K562 (cell line): ENCODE data around the gene CNGA3. TPM values are rescaled to one million over a fixed set of nuclear protein-coding genes. Genes with fewer than 3 reads are reported as not detected.

Experiments used
- EP300 ChIP-seq: IDR thresholded peaks from 2 replicates; pipeline ENCODE4 v1.6.1; 2012; ENCODE audit warnings: low read length, improper control_type of control experiment
- NR4A1 ChIP-seq, 2 experiments: fragments of 250-450 bp in 1 of 2; fragments of 450-650 bp in 1 of 2; sonication (Bioruptor Pico) in 1 of 2; IDR thresholded peaks; 2 replicates each; pipeline versions ENCODE4 v1.4.0 to v1.6.1; 2016 to 2020; ENCODE audit warnings: mild to moderate bottlenecking in 2 of 2, missing compliant biosample characterization in 1 of 2, missing genetic modification characterization in 1 of 2, moderate library complexity in 1 of 2
- polyA plus RNA-seq, 8 experiments: library from polyadenylated mRNA; depleted of rRNA in 4 of 8; stranded (reverse) in 5 of 8; unstranded in 3 of 8; fragments of >200 nt; fragmentation: Nextera tagmentation in 2 of 8; fragmentation: Illumina TruSeq in 1 of 8; extraction: Ambion mirVana in 2 of 8; extraction: Trizol in 1 of 8; gene quantifications; 2 replicates each; pipeline versions ENCODE4 v1.2.1 to v1.2.3, GENCODE V29; 2011 to 2014; ENCODE audit warnings: inconsistent platforms in 1 of 8, missing spikeins in 1 of 8
- total RNA-seq, 7 experiments: library from RNA; depleted of rRNA in 6 of 7; stranded (reverse); fragments of >200 nt in 6 of 7; fragmentation: Illumina TruSeq in 2 of 7; extraction: Trizol in 2 of 7; gene quantifications; 2 replicates each; pipeline versions ENCODE4 v1.2.1 to v1.2.3, GENCODE V29; 2011 to 2021; ENCODE audit warnings: low replicate concordance in 1 of 7
- TF ChIP-seq, protein P1 (sequence below): fragments of 200-600 bp; sonication (generic); IDR thresholded peaks from one replicate; pipeline ENCODE4 v1.6.1; 2012; ENCODE audit warnings: mild to moderate bottlenecking, low read depth, low read length, inconsistent platforms
- TF ChIP-seq, protein P2 (sequence below): fragments of 250-450 bp; sonication (Bioruptor Pico); IDR thresholded peaks from 2 replicates; pipeline ENCODE4 v1.4.0; 2020; ENCODE audit warnings: mild to moderate bottlenecking, moderate library complexity, borderline replicate concordance
- TF ChIP-seq, protein P3 (sequence below): sonication (generic); formaldehyde crosslinking; IDR thresholded peaks from 2 replicates; pipeline ENCODE4 v1.8.1; 2023; ENCODE audit warnings: missing genetic modification reagents, mild to moderate bottlenecking, borderline replicate concordance

Gene CNGA3
- total and polyA plus RNA-seq, 9 of the 15 experiments (the other 6 are each of a cell fraction or from before 2014, with no cell fraction given): not detected

DNA sequence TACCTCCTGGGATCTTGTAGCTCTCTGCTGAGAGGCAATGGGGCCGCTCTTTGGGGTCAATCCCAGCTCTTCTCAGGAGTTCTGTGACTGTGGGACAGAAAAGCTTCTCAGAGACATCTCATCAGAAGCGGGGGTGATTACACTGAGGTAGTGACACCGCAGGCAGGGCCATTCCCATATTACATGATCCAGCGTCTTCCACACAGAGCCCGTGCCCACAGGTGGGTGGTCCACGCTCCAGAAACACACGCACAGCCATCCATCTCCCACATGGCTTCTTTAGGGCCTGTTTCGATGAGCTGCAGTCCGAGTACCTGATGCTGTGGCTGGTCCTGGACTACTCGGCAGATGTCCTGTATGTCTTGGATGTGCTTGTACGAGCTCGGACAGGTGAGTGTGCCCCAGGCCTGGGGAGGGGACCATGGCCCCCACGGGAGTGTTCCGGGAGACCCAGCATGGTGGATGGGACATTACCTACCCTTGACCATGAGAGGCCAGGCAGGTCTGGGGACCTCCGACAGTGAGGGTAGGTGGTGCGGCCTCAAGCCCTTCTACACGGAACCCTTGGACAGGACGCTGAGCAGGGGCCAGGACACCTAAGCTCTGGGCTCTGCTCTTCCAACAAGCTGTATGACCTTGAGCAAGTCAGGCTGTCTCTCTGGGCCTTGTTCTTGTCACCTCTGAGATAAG, 45.5 kb downstream of the CNGA3 start (continued):
- TF ChIP-seq, protein P1, sequence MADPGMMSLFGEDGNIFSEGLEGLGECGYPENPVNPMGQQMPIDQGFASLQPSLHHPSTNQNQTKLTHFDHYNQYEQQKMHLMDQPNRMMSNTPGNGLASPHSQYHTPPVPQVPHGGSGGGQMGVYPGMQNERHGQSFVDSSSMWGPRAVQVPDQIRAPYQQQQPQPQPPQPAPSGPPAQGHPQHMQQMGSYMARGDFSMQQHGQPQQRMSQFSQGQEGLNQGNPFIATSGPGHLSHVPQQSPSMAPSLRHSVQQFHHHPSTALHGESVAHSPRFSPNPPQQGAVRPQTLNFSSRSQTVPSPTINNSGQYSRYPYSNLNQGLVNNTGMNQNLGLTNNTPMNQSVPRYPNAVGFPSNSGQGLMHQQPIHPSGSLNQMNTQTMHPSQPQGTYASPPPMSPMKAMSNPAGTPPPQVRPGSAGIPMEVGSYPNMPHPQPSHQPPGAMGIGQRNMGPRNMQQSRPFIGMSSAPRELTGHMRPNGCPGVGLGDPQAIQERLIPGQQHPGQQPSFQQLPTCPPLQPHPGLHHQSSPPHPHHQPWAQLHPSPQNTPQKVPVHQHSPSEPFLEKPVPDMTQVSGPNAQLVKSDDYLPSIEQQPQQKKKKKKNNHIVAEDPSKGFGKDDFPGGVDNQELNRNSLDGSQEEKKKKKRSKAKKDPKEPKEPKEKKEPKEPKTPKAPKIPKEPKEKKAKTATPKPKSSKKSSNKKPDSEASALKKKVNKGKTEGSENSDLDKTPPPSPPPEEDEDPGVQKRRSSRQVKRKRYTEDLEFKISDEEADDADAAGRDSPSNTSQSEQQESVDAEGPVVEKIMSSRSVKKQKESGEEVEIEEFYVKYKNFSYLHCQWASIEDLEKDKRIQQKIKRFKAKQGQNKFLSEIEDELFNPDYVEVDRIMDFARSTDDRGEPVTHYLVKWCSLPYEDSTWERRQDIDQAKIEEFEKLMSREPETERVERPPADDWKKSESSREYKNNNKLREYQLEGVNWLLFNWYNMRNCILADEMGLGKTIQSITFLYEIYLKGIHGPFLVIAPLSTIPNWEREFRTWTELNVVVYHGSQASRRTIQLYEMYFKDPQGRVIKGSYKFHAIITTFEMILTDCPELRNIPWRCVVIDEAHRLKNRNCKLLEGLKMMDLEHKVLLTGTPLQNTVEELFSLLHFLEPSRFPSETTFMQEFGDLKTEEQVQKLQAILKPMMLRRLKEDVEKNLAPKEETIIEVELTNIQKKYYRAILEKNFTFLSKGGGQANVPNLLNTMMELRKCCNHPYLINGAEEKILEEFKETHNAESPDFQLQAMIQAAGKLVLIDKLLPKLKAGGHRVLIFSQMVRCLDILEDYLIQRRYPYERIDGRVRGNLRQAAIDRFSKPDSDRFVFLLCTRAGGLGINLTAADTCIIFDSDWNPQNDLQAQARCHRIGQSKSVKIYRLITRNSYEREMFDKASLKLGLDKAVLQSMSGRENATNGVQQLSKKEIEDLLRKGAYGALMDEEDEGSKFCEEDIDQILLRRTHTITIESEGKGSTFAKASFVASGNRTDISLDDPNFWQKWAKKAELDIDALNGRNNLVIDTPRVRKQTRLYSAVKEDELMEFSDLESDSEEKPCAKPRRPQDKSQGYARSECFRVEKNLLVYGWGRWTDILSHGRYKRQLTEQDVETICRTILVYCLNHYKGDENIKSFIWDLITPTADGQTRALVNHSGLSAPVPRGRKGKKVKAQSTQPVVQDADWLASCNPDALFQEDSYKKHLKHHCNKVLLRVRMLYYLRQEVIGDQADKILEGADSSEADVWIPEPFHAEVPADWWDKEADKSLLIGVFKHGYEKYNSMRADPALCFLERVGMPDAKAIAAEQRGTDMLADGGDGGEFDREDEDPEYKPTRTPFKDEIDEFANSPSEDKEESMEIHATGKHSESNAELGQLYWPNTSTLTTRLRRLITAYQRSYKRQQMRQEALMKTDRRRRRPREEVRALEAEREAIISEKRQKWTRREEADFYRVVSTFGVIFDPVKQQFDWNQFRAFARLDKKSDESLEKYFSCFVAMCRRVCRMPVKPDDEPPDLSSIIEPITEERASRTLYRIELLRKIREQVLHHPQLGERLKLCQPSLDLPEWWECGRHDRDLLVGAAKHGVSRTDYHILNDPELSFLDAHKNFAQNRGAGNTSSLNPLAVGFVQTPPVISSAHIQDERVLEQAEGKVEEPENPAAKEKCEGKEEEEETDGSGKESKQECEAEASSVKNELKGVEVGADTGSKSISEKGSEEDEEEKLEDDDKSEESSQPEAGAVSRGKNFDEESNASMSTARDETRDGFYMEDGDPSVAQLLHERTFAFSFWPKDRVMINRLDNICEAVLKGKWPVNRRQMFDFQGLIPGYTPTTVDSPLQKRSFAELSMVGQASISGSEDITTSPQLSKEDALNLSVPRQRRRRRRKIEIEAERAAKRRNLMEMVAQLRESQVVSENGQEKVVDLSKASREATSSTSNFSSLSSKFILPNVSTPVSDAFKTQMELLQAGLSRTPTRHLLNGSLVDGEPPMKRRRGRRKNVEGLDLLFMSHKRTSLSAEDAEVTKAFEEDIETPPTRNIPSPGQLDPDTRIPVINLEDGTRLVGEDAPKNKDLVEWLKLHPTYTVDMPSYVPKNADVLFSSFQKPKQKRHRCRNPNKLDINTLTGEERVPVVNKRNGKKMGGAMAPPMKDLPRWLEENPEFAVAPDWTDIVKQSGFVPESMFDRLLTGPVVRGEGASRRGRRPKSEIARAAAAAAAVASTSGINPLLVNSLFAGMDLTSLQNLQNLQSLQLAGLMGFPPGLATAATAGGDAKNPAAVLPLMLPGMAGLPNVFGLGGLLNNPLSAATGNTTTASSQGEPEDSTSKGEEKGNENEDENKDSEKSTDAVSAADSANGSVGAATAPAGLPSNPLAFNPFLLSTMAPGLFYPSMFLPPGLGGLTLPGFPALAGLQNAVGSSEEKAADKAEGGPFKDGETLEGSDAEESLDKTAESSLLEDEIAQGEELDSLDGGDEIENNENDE: no peak
- TF ChIP-seq EP300: no peak
- no peak for TF ChIP-seq NR4A1 (CRISPR knock-in tag; IDR thresholded peaks at IDR 0.05)
- TF ChIP-seq NR4A1 (tag; IDR thresholded peaks at IDR 0.05): no peak
- TF ChIP-seq, protein P2, sequence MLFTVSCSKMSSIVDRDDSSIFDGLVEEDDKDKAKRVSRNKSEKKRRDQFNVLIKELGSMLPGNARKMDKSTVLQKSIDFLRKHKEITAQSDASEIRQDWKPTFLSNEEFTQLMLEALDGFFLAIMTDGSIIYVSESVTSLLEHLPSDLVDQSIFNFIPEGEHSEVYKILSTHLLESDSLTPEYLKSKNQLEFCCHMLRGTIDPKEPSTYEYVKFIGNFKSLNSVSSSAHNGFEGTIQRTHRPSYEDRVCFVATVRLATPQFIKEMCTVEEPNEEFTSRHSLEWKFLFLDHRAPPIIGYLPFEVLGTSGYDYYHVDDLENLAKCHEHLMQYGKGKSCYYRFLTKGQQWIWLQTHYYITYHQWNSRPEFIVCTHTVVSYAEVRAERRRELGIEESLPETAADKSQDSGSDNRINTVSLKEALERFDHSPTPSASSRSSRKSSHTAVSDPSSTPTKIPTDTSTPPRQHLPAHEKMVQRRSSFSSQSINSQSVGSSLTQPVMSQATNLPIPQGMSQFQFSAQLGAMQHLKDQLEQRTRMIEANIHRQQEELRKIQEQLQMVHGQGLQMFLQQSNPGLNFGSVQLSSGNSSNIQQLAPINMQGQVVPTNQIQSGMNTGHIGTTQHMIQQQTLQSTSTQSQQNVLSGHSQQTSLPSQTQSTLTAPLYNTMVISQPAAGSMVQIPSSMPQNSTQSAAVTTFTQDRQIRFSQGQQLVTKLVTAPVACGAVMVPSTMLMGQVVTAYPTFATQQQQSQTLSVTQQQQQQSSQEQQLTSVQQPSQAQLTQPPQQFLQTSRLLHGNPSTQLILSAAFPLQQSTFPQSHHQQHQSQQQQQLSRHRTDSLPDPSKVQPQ (CRISPR knock-in tag): no peak
- TF ChIP-seq, protein P3, sequence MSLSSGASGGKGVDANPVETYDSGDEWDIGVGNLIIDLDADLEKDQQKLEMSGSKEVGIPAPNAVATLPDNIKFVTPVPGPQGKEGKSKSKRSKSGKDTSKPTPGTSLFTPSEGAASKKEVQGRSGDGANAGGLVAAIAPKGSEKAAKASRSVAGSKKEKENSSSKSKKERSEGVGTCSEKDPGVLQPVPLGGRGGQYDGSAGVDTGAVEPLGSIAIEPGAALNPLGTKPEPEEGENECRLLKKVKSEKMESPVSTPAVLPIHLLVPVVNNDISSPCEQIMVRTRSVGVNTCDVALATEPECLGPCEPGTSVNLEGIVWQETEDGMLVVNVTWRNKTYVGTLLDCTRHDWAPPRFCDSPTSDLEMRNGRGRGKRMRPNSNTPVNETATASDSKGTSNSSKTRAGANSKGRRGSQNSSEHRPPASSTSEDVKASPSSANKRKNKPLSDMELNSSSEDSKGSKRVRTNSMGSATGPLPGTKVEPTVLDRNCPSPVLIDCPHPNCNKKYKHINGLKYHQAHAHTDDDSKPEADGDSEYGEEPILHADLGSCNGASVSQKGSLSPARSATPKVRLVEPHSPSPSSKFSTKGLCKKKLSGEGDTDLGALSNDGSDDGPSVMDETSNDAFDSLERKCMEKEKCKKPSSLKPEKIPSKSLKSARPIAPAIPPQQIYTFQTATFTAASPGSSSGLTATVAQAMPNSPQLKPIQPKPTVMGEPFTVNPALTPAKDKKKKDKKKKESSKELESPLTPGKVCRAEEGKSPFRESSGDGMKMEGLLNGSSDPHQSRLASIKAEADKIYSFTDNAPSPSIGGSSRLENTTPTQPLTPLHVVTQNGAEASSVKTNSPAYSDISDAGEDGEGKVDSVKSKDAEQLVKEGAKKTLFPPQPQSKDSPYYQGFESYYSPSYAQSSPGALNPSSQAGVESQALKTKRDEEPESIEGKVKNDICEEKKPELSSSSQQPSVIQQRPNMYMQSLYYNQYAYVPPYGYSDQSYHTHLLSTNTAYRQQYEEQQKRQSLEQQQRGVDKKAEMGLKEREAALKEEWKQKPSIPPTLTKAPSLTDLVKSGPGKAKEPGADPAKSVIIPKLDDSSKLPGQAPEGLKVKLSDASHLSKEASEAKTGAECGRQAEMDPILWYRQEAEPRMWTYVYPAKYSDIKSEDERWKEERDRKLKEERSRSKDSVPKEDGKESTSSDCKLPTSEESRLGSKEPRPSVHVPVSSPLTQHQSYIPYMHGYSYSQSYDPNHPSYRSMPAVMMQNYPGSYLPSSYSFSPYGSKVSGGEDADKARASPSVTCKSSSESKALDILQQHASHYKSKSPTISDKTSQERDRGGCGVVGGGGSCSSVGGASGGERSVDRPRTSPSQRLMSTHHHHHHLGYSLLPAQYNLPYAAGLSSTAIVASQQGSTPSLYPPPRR (CRISPR knock-in tag): no peak
